HG02798 (cell line): ENCODE data around the gene SERPINB5.
A peak's percentile ranks its signal among the peaks of the same experiment; 100 is the strongest.
"Not testable (repeated sequence)": the region's sequence is repeated elsewhere in the genome, so short reads cannot be mapped to it uniquely, and the experiment has no call there.

Source experiments
- ATAC-seq: cut with Tn5 transposase; IDR thresholded peaks from one replicate; pipeline ENCODE4 v1.9.1; 2021; ENCODE audit warnings: mild to moderate bottlenecking; ENCODE audit not compliant: unreplicated experiment, poor library complexity

SERPINB5 gene

GRCh38 chr18:63476668-63477067 lies at the start of gene SERPINB5:
SERPINB5 (plus strand) TSS chr18:63476958; CDS start chr18:63484429, 7,471 bp downstream.
- no peak for ATAC-seq

GRCh38 chr18:63427558-63427957 lies 49.2 kb upstream of the SERPINB5 start:
- no peak for ATAC-seq

GRCh38 chr18:63430526-63430925 lies 46.2 kb upstream of the SERPINB5 start:
- ATAC-seq: no peak

GRCh38 chr18:63431180-63431579 lies 45.6 kb upstream of the SERPINB5 start:
- no peak for ATAC-seq

GRCh38 chr18:63433334-63433866 lies 43.4 kb upstream of the SERPINB5 start:
- no peak for ATAC-seq

GRCh38 chr18:63438181-63438580 lies 38.6 kb upstream of the SERPINB5 start:
- no peak for ATAC-seq

GRCh38 chr18:63439334-63439733 lies 37.4 kb upstream of the SERPINB5 start:
- ATAC-seq: peak; percentile 58

- no peak for ATAC-seq
Observed at GRCh38 chr18:63440219-63440618, 36.5 kb upstream of the SERPINB5 start.

- no peak for ATAC-seq
Observed at GRCh38 chr18:63440881-63441280, 35.9 kb upstream of the SERPINB5 start.

GRCh38 chr18:63443829-63444228 lies 32.9 kb upstream of the SERPINB5 start:
- no peak for ATAC-seq

- no peak for ATAC-seq
Observed at GRCh38 chr18:63444580-63444979, 32.2 kb upstream of the SERPINB5 start.

- ATAC-seq: no peak
Observed at GRCh38 chr18:63445037-63445436, 31.7 kb upstream of the SERPINB5 start.

GRCh38 chr18:63446266-63446665 lies 30.5 kb upstream of the SERPINB5 start:
- no peak for ATAC-seq

GRCh38 chr18:63447066-63447465 lies 29.7 kb upstream of the SERPINB5 start:
- no peak for ATAC-seq

- ATAC-seq: no peak
Observed at GRCh38 chr18:63449426-63449825, 27.3 kb upstream of the SERPINB5 start.

- ATAC-seq: no peak
Observed at GRCh38 chr18:63451799-63452660, 24.7 kb upstream of the SERPINB5 start.

- ATAC-seq: not testable (repeated sequence)
Observed at GRCh38 chr18:63452751-63453150, 24.0 kb upstream of the SERPINB5 start.

GRCh38 chr18:63454497-63454896 lies 22.3 kb upstream of the SERPINB5 start:
- no peak for ATAC-seq

GRCh38 chr18:63457977-63458376 lies 18.8 kb upstream of the SERPINB5 start:
- ATAC-seq: no peak

- ATAC-seq: no peak
Observed at GRCh38 chr18:63460414-63460813, 16.3 kb upstream of the SERPINB5 start.

GRCh38 chr18:63464434-63464833 lies 12.3 kb upstream of the SERPINB5 start:
- ATAC-seq: no peak

GRCh38 chr18:63465059-63465458 lies 11.7 kb upstream of the SERPINB5 start:
- no peak for ATAC-seq
